Panc1 (cell line): Measurements from ENCODE around the gene KCNQ1.

ENCODE experiments used
- CTCF ChIP-seq: fragments of 450-650 bp; IDR thresholded peaks from 2 replicates; pipeline ENCODE4 v1.5.1; 2017; ENCODE audit warnings: mild to moderate bottlenecking
- POLR2AphosphoS5 ChIP-seq: IDR thresholded peaks from 2 replicates; pipeline ENCODE4 v1.6.1; 2012; ENCODE audit warnings: mild to moderate bottlenecking, low read depth, low read length, moderate library complexity
- REST ChIP-seq, 2 experiments: IDR thresholded peaks; 2 replicates each; pipeline ENCODE4 v1.6.1; 2011 to 2012; ENCODE audit warnings: low read depth in 2 of 2, control low read depth in 1 of 2, low read length in 1 of 2, mild to moderate bottlenecking in 1 of 2, moderate library complexity in 1 of 2; ENCODE audit not compliant: insufficient read depth in 1 of 2
- TCF7L2 ChIP-seq: IDR thresholded peaks from 2 replicates; pipeline ENCODE4 v1.6.1; 2011; ENCODE audit warnings: mild to moderate bottlenecking, low read depth, low read length, inconsistent platforms

- TF ChIP-seq CTCF, result no peak
- TF ChIP-seq POLR2AphosphoS5, result no peak
- no peak for TF ChIP-seq TCF7L2
- TF ChIP-seq REST (IDR thresholded peaks at IDR 0.05; ENCODE audit: insufficient read depth in 1 of 2, low read depth in 2 of 2, low read length in 1 of 2), result no peak
Observed at GRCh38 chr11:2706321-2706720, 261.5 kb downstream of the KCNQ1 start.
